Body of pancreas (tissue), 4 donors: ENCODE results near the gene SLC2A6. TPM values are rescaled to one million over a fixed set of nuclear protein-coding genes. Genes with fewer than 3 reads are reported as not detected.

Experiments used
- ATAC-seq: fragments of 150-250 bp; one replicate; pipeline ENCODE4 v1.9.1; 2016
- DNase-seq, 4 donors: peaks; one replicate each; pipeline ENCODE4 v3.0.0-alpha.2; 2019
- H3K27ac ChIP-seq, 4 donors: fragments of 200-600 bp; sonication (generic); 1 replicate in 3 of 4; 2 replicates in 1 of 4; pipeline versions ENCODE4 v1.5.1 to v1.6.1; 2016 to 2019; ENCODE audit warnings: mild to moderate bottlenecking in 1 of 4, mixed read lengths in 1 of 4, moderate library complexity in 1 of 4
- H3K27me3 ChIP-seq, 2 donors: fragments of 200-600 bp; sonication (generic); one replicate each; pipeline ENCODE4 v1.6.0; 2016; ENCODE audit warnings: mild to moderate bottlenecking in 1 of 2
- H3K36me3 ChIP-seq, 2 donors: fragments of 200-600 bp; sonication (generic); replicated peaks in 1 of 2; 2 replicates each; pipeline ENCODE4 v1.5.1; 2016; ENCODE audit warnings: low read depth in 2 of 2; ENCODE audit not compliant: insufficient read depth in 1 of 2
- H3K4me1 ChIP-seq: fragments of 200-600 bp; sonication (generic); one replicate; pipeline ENCODE4 v1.6.0; 2016
- H3K4me3 ChIP-seq, 2 donors: fragments of 200-600 bp; sonication (generic); 1 replicate in 1 of 2; 2 replicates in 1 of 2; pipeline ENCODE4 v1.5.1; 2016 to 2019
- H3K9me3 ChIP-seq, 3 donors: fragments of 200-600 bp; sonication (generic); 1 replicate in 2 of 3; 2 replicates in 1 of 3; pipeline ENCODE4 v1.5.1; 2016
- CTCF ChIP-seq, 7 experiments: fragments of 450-650 bp in 4 of 7; fragments of 200-600 bp in 3 of 7; sonication (generic) in 3 of 7; IDR thresholded peaks; one replicate each; pipeline ENCODE4 v1.5.1; 2016 to 2019; ENCODE audit warnings: antibody characterized with exemption in 7 of 7
- POLR2A ChIP-seq, 3 donors: fragments of 450-650 bp; IDR thresholded peaks; one replicate each; pipeline ENCODE4 v1.6.1; 2016; ENCODE audit warnings: antibody characterized with exemption in 3 of 3, mild to moderate bottlenecking in 2 of 3
- WGBS, 2 donors: methylation state at CpG; one replicate each; pipeline ENCODE4 v1.1.5; 2017; 5-methylcytosine and 5-hydroxymethylcytosine counted together
- intact Hi-C: fragments of 100-400 bp; cut with DNase I; formaldehyde crosslinking; loops from one replicate; pipeline ENCODE4 v1.15.1; 2023
- total RNA-seq, 2 donors: library from RNA; depleted of rRNA; stranded (reverse); fragments of >200 nt; gene quantifications; one replicate each; pipeline ENCODE4 v1.1.0, GENCODE V29; 2016

Gene SLC2A6
- total RNA-seq, 2 donors from 2014 or later: 2.6 to 3.0 TPM

- no peak for ATAC-seq
- Histone ChIP-seq H3K9me3 (no peaks in the 10 kb centered on the region), H3K27me3 (no peaks in the 10 kb centered on the region), H3K36me3 (no peaks in the 10 kb centered on the region), H3K4me1 (peaks cover 9% of the 10 kb centered on the region), H3K27ac (no peak overlapping the region), H3K4me3 (no peak overlapping the region)
- no peak for TF ChIP-seq CTCF (IDR thresholded peaks at IDR 0.05)
- TF ChIP-seq POLR2A (IDR thresholded peaks at IDR 0.05): no peak
- WGBS, 2 donors: 79 to 88% methylated on average over 7 to 17 of the region's 17 CpGs
- intact Hi-C loops: no loop called here
- no peak for DNase-seq
Measured at GRCh38 chr9:133515615-133516255, 36.8 kb upstream of the SLC2A6 start.

- no peak for TF ChIP-seq POLR2A (IDR thresholded peaks at IDR 0.05)
- no peak for TF ChIP-seq CTCF (IDR thresholded peaks at IDR 0.05)
- Histone ChIP-seq H3K4me3 (no peak overlapping the region), H3K27me3 (no peaks in the 10 kb centered on the region), H3K4me1 (peaks cover 4% of the 10 kb centered on the region), H3K9me3 (no peaks in the 10 kb centered on the region), H3K36me3 (no peaks in the 10 kb centered on the region), H3K27ac (no peak overlapping the region)
- DNase-seq (no peak), ATAC-seq (no peak)
- intact Hi-C loops: no loop called here
- 89 to 93% methylated on average over 2 to 10 of the region's 10 CpGs for WGBS, 2 donors
Measured at GRCh38 chr9:133515240-133515610, 36.3 kb upstream of the SLC2A6 start.

- ATAC-seq: no peak
- WGBS, 2 donors: 32 to 34% methylated on average over 5 to 13 of the region's 14 CpGs
- DNase-seq: peak in 3 of 4 donors; percentile 24 to 49 (median 36)
Measured at GRCh38 chr9:133514460-133515239, 35.8 kb upstream of the SLC2A6 start.

GRCh38 chr9:133513214-133514100 lies 34.6 kb upstream of the SLC2A6 start:
- Histone ChIP-seq H3K4me3 (no peak overlapping the region), H3K9me3 (no peaks in the 10 kb centered on the region), H3K27me3 (no peaks in the 10 kb centered on the region), H3K36me3 (no peaks in the 10 kb centered on the region), H3K27ac (no peak overlapping the region), H3K4me1 (peaks cover 19% of the 10 kb centered on the region)
- TF ChIP-seq CTCF (IDR thresholded peaks at IDR 0.05): no peak
- no peak for TF ChIP-seq POLR2A (IDR thresholded peaks at IDR 0.05)
- 77 to 78% methylated on average over 14 to 25 of the region's 28 CpGs for WGBS, 2 donors
- DNase-seq (peak in 3 of 4 donors; percentile 40 to 47 (median 40)), ATAC-seq (no peak)
- intact Hi-C loops: no loop called here

More at GRCh38 chr9:133514460-133515239, 35.8 kb upstream of the SLC2A6 start:
- Histone ChIP-seq H3K36me3 (no peaks in the 10 kb centered on the region), H3K27ac (no peak overlapping the region), H3K4me1 (peaks cover 10% of the 10 kb centered on the region), H3K4me3 (no peak overlapping the region), H3K27me3 (no peaks in the 10 kb centered on the region), H3K9me3 (no peaks in the 10 kb centered on the region)
- intact Hi-C loops: no loop called here
- TF ChIP-seq CTCF (IDR thresholded peaks at IDR 0.05) (no peak), POLR2A (IDR thresholded peaks at IDR 0.05) (no peak)
